Adrenal gland (tissue), 12 donors: Measurements from ENCODE around the gene VAC14. TPM values are rescaled to one million over a fixed set of nuclear protein-coding genes. Genes with fewer than 3 reads are reported as not detected.
A peak's percentile ranks its signal among the peaks of the same experiment; 100 is the strongest.

ENCODE experiments used
- DNase-seq, 7 donors: peaks; one replicate each; pipeline ENCODE4 v3.0.0-alpha.2; 2019 to 2020
- H3K27ac ChIP-seq, 5 donors: fragments of 200-600 bp; sonication (generic) in 4 of 5; 1 replicate in 3 of 5; 2 replicates in 2 of 5; pipeline versions ENCODE4 v1.5.1 to v1.8.0; 2016 to 2020; ENCODE audit warnings: mild to moderate bottlenecking in 1 of 5
- H3K27me3 ChIP-seq: fragments of 200-600 bp; 2 replicates; pipeline ENCODE4 v1.8.0; 2021
- H3K36me3 ChIP-seq, 2 donors: fragments of 200-600 bp; replicated peaks in 1 of 2; 1 replicate in 1 of 2; 2 replicates in 1 of 2; pipeline versions ENCODE4 v1.5.1 to v1.8.0; 2018 to 2022
- H3K4me1 ChIP-seq, 2 donors: fragments of 200-600 bp; replicated peaks in 1 of 2; 1 replicate in 1 of 2; 2 replicates in 1 of 2; pipeline versions ENCODE4 v1.5.1 to v1.8.0; 2018 to 2021
- H3K4me3 ChIP-seq, 4 donors: fragments of 200-600 bp; sonication (generic) in 3 of 4; one replicate each; pipeline ENCODE4 v1.5.1; 2016 to 2018
- H3K9me3 ChIP-seq, 3 donors: fragments of 200-600 bp; sonication (generic) in 1 of 3; replicated peaks in 1 of 3; 1 replicate in 2 of 3; 2 replicates in 1 of 3; pipeline versions ENCODE4 v1.5.1 to v1.8.0; 2016 to 2021
- CTCF ChIP-seq, 6 experiments: fragments of 450-650 bp in 4 of 6; fragments of 200-600 bp in 2 of 6; sonication (generic) in 1 of 6; IDR thresholded peaks; 1 replicate in 5 of 6; 2 replicates in 1 of 6; pipeline versions ENCODE4 v1.5.1 to v1.8.0; 2016 to 2021; ENCODE audit warnings: antibody characterized with exemption in 6 of 6, mild to moderate bottlenecking in 2 of 6, moderate library complexity in 1 of 6
- POLR2A ChIP-seq, 2 donors: fragments of 450-650 bp; IDR thresholded peaks; one replicate each; pipeline ENCODE4 v1.6.1; 2017; ENCODE audit warnings: antibody characterized with exemption in 2 of 2, mild to moderate bottlenecking in 2 of 2, moderate library complexity in 1 of 2
- WGBS, 4 donors: extraction: QIAGEN DNeasy Blood & Tissue Kit in 2 of 4; methylation state at CpG; one replicate each; pipeline versions ENCODE4 v1.1.5 to v1.1.7; 2013 to 2017; 5-methylcytosine and 5-hydroxymethylcytosine counted together
- intact Hi-C, 2 donors: fragments of 100-400 bp; cut with DNase I; formaldehyde crosslinking; loops; one replicate each; pipeline versions ENCODE4 v1.14.1 to v1.15.0; 2022 to 2023
- polyA plus RNA-seq, 3 donors: library from polyadenylated mRNA; stranded (reverse); fragments of 200-250 nt in 2 of 3; fragments of 350-450 nt in 1 of 3; fragmentation: Illumina TruSeq in 1 of 3; extraction: RNeasy Lipid Tissue Mini Kit (QIAGEN cat#74804) in 1 of 3; gene quantifications; one replicate each; pipeline ENCODE4 v1.2.3, GENCODE V29; 2013 to 2014
- total RNA-seq, 9 donors: library from RNA; depleted of rRNA in 4 of 9; stranded (reverse); fragments of >200 nt in 4 of 9; fragments of 120-200 nt in 1 of 9; fragmentation: NEBNext Ultra II Directional in 1 of 9; extraction: Animal tissue kit (Norgen Biotek cat#: 25700) in 1 of 9; gene quantifications; one replicate each; pipeline versions ENCODE4 v1.1.0 to v1.2.4, GENCODE V29; 2013 to 2023
- donor health status: healthy with polysubstance abuse.
- donor health status: Bipolar disorder and iron deficiency.
- donor health status: DM: yes; HTN: yes; CAD: no.
- donor health status: DM: no; HTN: no; CAD: no.
- donor health status: DM: no; HTN: no; CAD: no.
- donor health status: DM: yes; HTN: yes; CAD: no.

The VAC14 gene
- total and polyA plus RNA-seq, 12 donors, result 24.6 to 74.8 (median 50.1) TPM

DNA sequence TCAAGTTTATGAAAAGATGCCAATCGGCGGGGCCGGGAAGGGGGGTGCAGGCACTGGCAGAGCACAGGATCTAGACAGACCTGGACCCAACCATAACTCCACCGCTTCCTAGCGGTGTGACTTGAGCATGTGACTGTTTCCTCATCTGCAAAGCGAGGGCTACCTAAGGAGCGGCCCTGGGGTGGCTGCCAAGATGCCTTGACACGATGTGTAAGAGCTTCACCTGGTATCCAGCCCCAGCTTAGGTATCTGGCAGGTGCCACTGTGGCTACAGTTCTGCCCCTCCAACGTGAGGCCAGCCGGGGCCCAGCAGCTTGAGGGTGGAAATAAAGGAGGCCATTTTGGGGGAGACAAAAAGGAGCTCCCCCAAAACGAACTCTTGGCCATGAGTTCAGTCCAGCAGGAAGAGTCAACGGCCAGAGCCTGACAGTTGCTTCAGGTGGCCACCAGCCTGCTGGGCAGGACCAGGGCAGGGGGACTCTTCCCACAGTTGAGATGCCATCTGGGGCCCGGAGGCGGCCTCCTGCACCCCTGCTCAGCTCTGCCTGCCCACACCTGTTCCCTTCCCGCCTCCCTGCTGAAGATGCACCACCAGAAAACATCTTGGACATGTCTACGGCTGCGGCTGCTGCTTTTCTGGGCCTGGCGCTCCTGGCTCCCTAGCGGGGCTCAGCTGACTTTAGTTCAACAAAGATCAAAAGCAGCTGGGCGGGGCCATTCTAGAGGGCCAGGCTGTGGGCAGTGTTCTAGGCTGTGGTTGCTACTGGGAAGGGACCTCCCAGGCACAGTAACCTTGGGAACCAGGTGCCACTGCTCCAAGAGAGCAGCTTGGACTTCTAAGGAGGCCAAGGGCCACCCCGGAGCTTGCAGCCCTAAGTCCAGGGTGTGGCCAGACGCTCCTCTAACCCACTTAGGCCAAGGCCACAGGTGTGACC is 111.7 kb downstream of the VAC14 start:
- Histone ChIP-seq H3K9me3 (no peaks in the 10 kb centered on the region), H3K4me3 (no peak overlapping the region), H3K4me1 (peaks cover 35 to 69% of the 10 kb centered on the region in 2 donors), H3K36me3 (no peaks in the 10 kb centered on the region), H3K27me3 (no peaks in the 10 kb centered on the region), H3K27ac (peak overlapping the region in 2 of 5 donors; percentile 92 to 96)
- no peak for DNase-seq
- TF ChIP-seq POLR2A (IDR thresholded peaks at IDR 0.05) (no peak), CTCF (IDR thresholded peaks at IDR 0.05) (no peak)
- 93 to 96% (median 95%) methylated on average over 12 to 22 of the region's 22 CpGs for WGBS, 4 donors
- intact Hi-C loops, result no loop called here

DNA sequence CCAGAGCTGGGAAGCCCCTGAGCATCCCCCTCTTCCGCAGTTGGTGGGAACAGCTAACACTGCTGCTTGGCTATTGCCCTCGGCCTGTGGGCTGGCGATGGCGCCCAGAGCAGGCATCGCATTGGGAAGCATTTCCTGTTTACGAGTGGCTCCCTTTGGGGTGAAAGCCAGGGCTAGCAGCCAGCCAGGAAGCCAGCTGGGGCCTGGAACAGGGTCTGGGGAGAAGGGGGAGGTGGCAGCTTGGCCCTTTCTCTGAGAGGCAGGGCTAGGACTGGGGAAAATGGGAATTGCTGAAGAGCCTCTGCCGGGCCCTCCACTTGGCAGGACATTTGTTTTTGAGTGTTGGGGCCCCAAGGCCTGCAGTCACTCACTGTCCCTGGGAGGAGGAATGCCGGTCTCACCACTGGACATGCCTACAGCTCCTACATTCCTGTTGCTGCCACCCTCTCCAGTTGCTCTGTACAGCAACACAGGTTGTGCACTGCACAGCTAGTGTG is 112.7 kb downstream of the VAC14 start:
- peak in 1 of 7 donors; percentile 54 for DNase-seq
- Histone ChIP-seq H3K27me3 (no peaks in the 10 kb centered on the region), H3K4me1 (peaks cover 37 to 69% of the 10 kb centered on the region in 2 donors), H3K36me3 (no peaks in the 10 kb centered on the region), H3K4me3 (no peak overlapping the region), H3K27ac (peak overlapping the region in 4 of 5 donors; percentile 37 to 96 (median 65)), H3K9me3 (no peaks in the 10 kb centered on the region)
- WGBS, 4 donors, result 21 to 55% (median 40%) methylated on average over 2 to 8 of the region's 8 CpGs
- no peak for TF ChIP-seq POLR2A (IDR thresholded peaks at IDR 0.05)
- TF ChIP-seq CTCF (IDR thresholded peaks at IDR 0.05), result no peak
- intact Hi-C loops, result no loop called here

GRCh38 chr16:70687671-70688245 is 113.2 kb downstream of the VAC14 start:
- Histone ChIP-seq H3K36me3 (no peaks in the 10 kb centered on the region), H3K4me1 (peaks cover 37 to 69% of the 10 kb centered on the region in 2 donors), H3K27ac (peak overlapping the region in 4 of 5 donors; percentile 37 to 96 (median 65)), H3K27me3 (no peaks in the 10 kb centered on the region), H3K9me3 (no peaks in the 10 kb centered on the region), H3K4me3 (no peak overlapping the region)
- WGBS, 4 donors, result 75 to 86% (median 83%) methylated on average over 7 to 18 of the region's 18 CpGs
- no peak for DNase-seq
- TF ChIP-seq CTCF (IDR thresholded peaks at IDR 0.05), result no peak
- TF ChIP-seq POLR2A (IDR thresholded peaks at IDR 0.05), result no peak
- intact Hi-C loops, result no loop called here

GRCh38 chr16:70687102-70687511 is 113.9 kb downstream of the VAC14 start:
- Histone ChIP-seq H3K27ac (peak overlapping the region in 2 of 5 donors; percentile 92 to 96), H3K9me3 (no peaks in the 10 kb centered on the region), H3K36me3 (no peaks in the 10 kb centered on the region), H3K4me1 (peaks cover 35 to 69% of the 10 kb centered on the region in 2 donors), H3K27me3 (no peaks in the 10 kb centered on the region), H3K4me3 (no peak overlapping the region)
- DNase-seq, result no peak
- intact Hi-C loops, result no loop called here
- 72 to 82% (median 80%) methylated on average over 4 to 5 of the region's 5 CpGs; no CpG with 5 or more reads in 1 of the 4 donors for WGBS, 4 donors
- TF ChIP-seq POLR2A (IDR thresholded peaks at IDR 0.05), result no peak
- no peak for TF ChIP-seq CTCF (IDR thresholded peaks at IDR 0.05)
